OCI-LY1 (cell line): ENCODE results near the gene HSDL1.

ENCODE experiments used
- H2AFZ ChIP-seq: fragments of 200-600 bp; sonication (generic), shearing (Covaris generic); 2 replicates; pipeline ENCODE4 v1.6.0; 2014; ENCODE audit warnings: antibody characterized with exemption, mild to moderate bottlenecking, low read length
- H3F3A ChIP-seq: fragments of 200-600 bp; sonication (generic), shearing (Covaris generic); 2 replicates; pipeline ENCODE4 v1.6.0; 2014; ENCODE audit warnings: mild to moderate bottlenecking, antibody characterized with exemption, low read length, moderate library complexity; ENCODE audit not compliant: insufficient read depth
- H3K27ac ChIP-seq: fragments of 200-600 bp; sonication (generic); 2 replicates; pipeline ENCODE4 v1.5.1; 2014; ENCODE audit warnings: low read length, mixed run types, mild to moderate bottlenecking, low read depth; ENCODE audit not compliant: poor library complexity, severe bottlenecking
- H3K27me3 ChIP-seq: fragments of 200-600 bp; sonication (generic); 2 replicates; pipeline ENCODE4 v1.6.0; 2014; ENCODE audit warnings: antibody characterized with exemption, mild to moderate bottlenecking, low read length, moderate library complexity; ENCODE audit not compliant: insufficient read depth
- H3K36me3 ChIP-seq: fragments of 200-600 bp; sonication (generic); 2 replicates; pipeline ENCODE4 v1.6.1; 2014; ENCODE audit warnings: mild to moderate bottlenecking, antibody characterized with exemption, low read length, moderate library complexity, mixed read lengths; ENCODE audit not compliant: insufficient read depth
- H3K4me1 ChIP-seq: fragments of 200-600 bp; sonication (generic); 2 replicates; pipeline ENCODE4 v1.5.1; 2014; ENCODE audit warnings: mild to moderate bottlenecking, low read length, moderate library complexity; ENCODE audit not compliant: insufficient read depth, severe bottlenecking
- H3K4me2 ChIP-seq: fragments of 200-600 bp; sonication (generic), shearing (Covaris generic); 2 replicates; pipeline ENCODE4 v1.6.1; 2014; ENCODE audit warnings: low read length
- H3K4me3 ChIP-seq: fragments of 200-600 bp; sonication (generic); 2 replicates; pipeline ENCODE4 v1.5.1; 2014; ENCODE audit warnings: low read length, low read depth, mild to moderate bottlenecking, mixed read lengths; ENCODE audit not compliant: poor library complexity, severe bottlenecking
- H3K79me2 ChIP-seq: fragments of 200-600 bp; shearing (Covaris generic); 2 replicates; pipeline ENCODE4 v1.6.1; 2016; ENCODE audit warnings: mixed run types, low read length, mixed read lengths; ENCODE audit not compliant: insufficient read depth
- H3K9ac ChIP-seq: fragments of 200-600 bp; sonication (generic), shearing (Covaris generic); 2 replicates; pipeline ENCODE4 v1.6.1; 2014; ENCODE audit warnings: mild to moderate bottlenecking, low read length, mixed read lengths
- H3K9me2 ChIP-seq: fragments of 200-600 bp; sonication (generic), shearing (Covaris generic); 2 replicates; pipeline ENCODE4 v1.6.1; 2014; ENCODE audit warnings: low read depth, mild to moderate bottlenecking, low read length, mixed read lengths
- H3K9me3 ChIP-seq: fragments of 200-600 bp; shearing (Covaris generic); 2 replicates; pipeline ENCODE4 v1.6.1; 2014; ENCODE audit warnings: low read length, mixed read lengths
- H4K20me1 ChIP-seq: fragments of 200-600 bp; sonication (generic), shearing (Covaris generic); 2 replicates; pipeline ENCODE4 v1.6.0; 2016; ENCODE audit warnings: mild to moderate bottlenecking, low read length; ENCODE audit not compliant: insufficient read depth
- EZH2 ChIP-seq: fragments of 200-600 bp; sonication (generic), shearing (Covaris generic); IDR thresholded peaks from 2 replicates; pipeline ENCODE4 v1.8.0; 2017; ENCODE audit warnings: borderline replicate concordance, mixed run types, mild to moderate bottlenecking, antibody characterized with exemption, low read length, moderate library complexity, mixed read lengths
- TF ChIP-seq, protein P1 (sequence below): fragments of 200-600 bp; sonication (generic), shearing (Covaris generic); IDR thresholded peaks from 2 replicates; pipeline ENCODE4 v1.5.1; 2017; ENCODE audit warnings: mild to moderate bottlenecking, antibody characterized with exemption, low read length, moderate library complexity, mixed read lengths

Gene HSDL1

DNA sequence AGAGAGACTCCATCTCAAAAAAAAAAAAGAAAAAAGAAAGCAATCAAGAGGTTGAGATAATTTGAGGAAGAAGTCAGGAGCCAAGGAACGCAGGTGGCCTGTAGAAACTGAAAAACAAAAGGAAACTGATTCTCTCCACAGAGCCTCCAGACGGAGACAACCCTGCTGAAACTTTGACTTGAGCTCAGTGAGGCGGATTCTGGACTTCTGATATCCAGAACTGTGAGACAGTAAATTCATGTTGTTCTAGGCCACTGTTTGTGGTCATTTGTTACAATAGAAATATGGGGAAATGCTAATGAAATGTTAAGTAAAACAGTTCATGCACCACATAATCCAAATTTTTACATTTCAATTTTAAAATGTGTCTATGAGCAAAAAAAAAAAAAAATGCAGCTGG is 33.5 kb downstream of the HSDL1 start:
- peaks cover 86% of the 10 kb centered on the region for H3K79me2 ChIP-seq
- peak overlapping the region; percentile 35 for H3K27ac ChIP-seq
- no peaks in the 10 kb centered on the region for H3K9me2 ChIP-seq
- H4K20me1 ChIP-seq: no peaks in the 10 kb centered on the region
- no peaks in the 10 kb centered on the region for H3F3A ChIP-seq
- no peak for TF ChIP-seq EZH2
- TF ChIP-seq, protein P1, sequence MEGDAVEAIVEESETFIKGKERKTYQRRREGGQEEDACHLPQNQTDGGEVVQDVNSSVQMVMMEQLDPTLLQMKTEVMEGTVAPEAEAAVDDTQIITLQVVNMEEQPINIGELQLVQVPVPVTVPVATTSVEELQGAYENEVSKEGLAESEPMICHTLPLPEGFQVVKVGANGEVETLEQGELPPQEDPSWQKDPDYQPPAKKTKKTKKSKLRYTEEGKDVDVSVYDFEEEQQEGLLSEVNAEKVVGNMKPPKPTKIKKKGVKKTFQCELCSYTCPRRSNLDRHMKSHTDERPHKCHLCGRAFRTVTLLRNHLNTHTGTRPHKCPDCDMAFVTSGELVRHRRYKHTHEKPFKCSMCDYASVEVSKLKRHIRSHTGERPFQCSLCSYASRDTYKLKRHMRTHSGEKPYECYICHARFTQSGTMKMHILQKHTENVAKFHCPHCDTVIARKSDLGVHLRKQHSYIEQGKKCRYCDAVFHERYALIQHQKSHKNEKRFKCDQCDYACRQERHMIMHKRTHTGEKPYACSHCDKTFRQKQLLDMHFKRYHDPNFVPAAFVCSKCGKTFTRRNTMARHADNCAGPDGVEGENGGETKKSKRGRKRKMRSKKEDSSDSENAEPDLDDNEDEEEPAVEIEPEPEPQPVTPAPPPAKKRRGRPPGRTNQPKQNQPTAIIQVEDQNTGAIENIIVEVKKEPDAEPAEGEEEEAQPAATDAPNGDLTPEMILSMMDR: no peak
- H3K36me3 ChIP-seq: peaks cover 7% of the 10 kb centered on the region; the same call in 1 of the 2 replicates
- no peaks in the 10 kb centered on the region for H3K27me3 ChIP-seq
- H3K9ac ChIP-seq: peak overlapping the region; percentile 37; the same call in 1 of the 2 replicates
- no peak overlapping the region for H3K4me3 ChIP-seq
- peak overlapping the region; percentile 26; the same call in 1 of the 2 replicates for H3K4me2 ChIP-seq
- peaks cover 61% of the 10 kb centered on the region for H3K4me1 ChIP-seq
- no peaks in the 10 kb centered on the region for H3K9me3 ChIP-seq
- H2AFZ ChIP-seq: no peak overlapping the region

DNA sequence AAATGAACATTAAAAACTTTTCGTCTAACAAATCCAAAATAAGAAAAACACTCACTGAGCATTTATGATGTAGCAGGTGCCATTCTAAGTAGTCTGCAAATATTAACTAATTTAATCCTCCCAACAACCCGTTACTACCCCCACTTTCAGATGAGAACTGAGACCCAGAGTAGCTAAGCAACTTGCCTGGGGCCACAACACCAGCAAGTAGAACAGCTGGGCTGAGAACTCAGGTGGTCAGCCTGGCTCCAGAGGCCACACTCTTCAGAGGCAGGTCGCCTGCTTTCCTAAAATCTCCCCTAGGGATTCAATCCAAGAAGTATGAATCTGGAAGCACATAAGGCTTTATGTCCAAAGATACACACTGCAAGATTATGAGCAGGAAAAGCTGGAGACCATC is 34.5 kb downstream of the HSDL1 start:
- no peak overlapping the region for H3K4me3 ChIP-seq
- no peak overlapping the region for H3K9ac ChIP-seq
- H3K4me1 ChIP-seq: peaks cover 68% of the 10 kb centered on the region
- H3K36me3 ChIP-seq: peaks cover 7% of the 10 kb centered on the region; the same call in 1 of the 2 replicates
- TF ChIP-seq, protein P1: no peak
- H3K27ac ChIP-seq: peak overlapping the region; percentile 35
- no peaks in the 10 kb centered on the region for H3K27me3 ChIP-seq
- peaks cover 89% of the 10 kb centered on the region for H3K79me2 ChIP-seq
- H3K9me3 ChIP-seq: no peaks in the 10 kb centered on the region
- no peaks in the 10 kb centered on the region for H4K20me1 ChIP-seq
- no peak overlapping the region for H2AFZ ChIP-seq
- H3K4me2 ChIP-seq: no peak overlapping the region; the same call in 1 of the 2 replicates
- H3K9me2 ChIP-seq: no peaks in the 10 kb centered on the region
- H3F3A ChIP-seq: no peaks in the 10 kb centered on the region

DNA sequence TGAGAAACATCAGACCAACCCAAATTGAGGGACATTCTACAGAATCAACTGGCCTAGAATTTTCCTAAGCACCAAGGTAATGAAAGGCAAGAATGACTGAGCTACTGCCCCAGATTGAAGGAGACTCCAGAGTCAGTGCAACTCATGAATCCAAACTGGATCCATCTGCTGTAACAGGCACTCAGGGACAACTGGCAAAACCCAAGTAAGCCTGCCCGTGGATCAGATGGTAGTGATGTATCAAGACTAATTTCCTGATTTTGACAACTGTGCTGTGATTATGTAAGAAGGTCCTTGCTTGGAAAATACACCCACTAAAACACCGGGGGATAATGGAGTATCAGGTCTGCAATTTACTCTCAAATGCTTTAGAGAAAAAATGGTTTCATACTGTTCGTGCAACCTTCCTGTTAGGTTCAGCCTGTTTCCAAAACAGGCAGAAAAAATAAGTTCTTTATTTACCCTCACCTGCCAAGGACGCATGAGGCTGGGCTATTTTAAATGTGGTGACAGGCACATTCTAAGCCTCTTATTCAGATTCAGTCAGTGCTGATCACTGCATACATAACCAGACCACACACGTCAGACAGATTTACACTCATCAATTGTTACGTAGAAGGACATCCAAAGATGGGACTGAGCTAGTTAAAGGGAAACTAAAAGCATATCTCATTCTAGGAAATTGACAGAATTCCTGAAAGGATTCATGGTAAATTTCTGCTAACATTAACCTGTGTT is 35.2 kb downstream of the HSDL1 start:
- Histone ChIP-seq H3K27me3 (no peaks in the 10 kb centered on the region), H4K20me1 (no peaks in the 10 kb centered on the region), H3K9me3 (no peaks in the 10 kb centered on the region), H3K4me2 (0 out of 2 replicates have a peak overlapping the region, but pooled peaks have one; percentile 6), H3K79me2 (peaks cover 89% of the 10 kb centered on the region), H2AFZ (no peak overlapping the region), H3K9ac (no peak overlapping the region; the same call in 1 of the 2 replicates), H3K4me3 (no peak overlapping the region), H3F3A (no peaks in the 10 kb centered on the region), H3K36me3 (peaks cover 7% of the 10 kb centered on the region; the same call in 1 of the 2 replicates), H3K27ac (peak overlapping the region; percentile 20), H3K9me2 (no peaks in the 10 kb centered on the region), H3K4me1 (peaks cover 66% of the 10 kb centered on the region)
- TF ChIP-seq EZH2: no peak
- TF ChIP-seq, protein P1: no peak
